CD8-positive, alpha-beta memory T cell (primary cell): Measurements from ENCODE around the gene INPP5A. TPM values are rescaled to one million over a fixed set of nuclear protein-coding genes. Genes with fewer than 3 reads are reported as not detected.

Experiments used
- CTCF ChIA-PET: fragments of 350-600 bp; sonication (Branson Sonifier 250); formaldehyde crosslinking; loops from one replicate; lab custom pipeline; 2021; ENCODE audit warnings: antibody characterized with exemption; lab: Charles Lee
- POLR2A ChIA-PET: fragments of 350-600 bp; sonication (Branson Sonifier 250); formaldehyde crosslinking; loops from one replicate; lab custom pipeline; 2021; ENCODE audit warnings: antibody characterized with exemption; lab: Charles Lee
- DNase-seq, 5 donors: peaks; one replicate each; pipeline versions ENCODE4 v3.0.0 to v3.0.0-alpha.2; 2020 to 2022; ENCODE audit warnings: mixed read lengths in 1 of 5
- H3K27ac ChIP-seq: one replicate; pipeline ENCODE4 v1.7.0; 2013; ENCODE audit warnings: low read depth, mild to moderate bottlenecking, low read length, moderate library complexity
- H3K27me3 ChIP-seq: 2 replicates; pipeline ENCODE4 v1.7.0; 2013; ENCODE audit warnings: low read length, mild to moderate bottlenecking; ENCODE audit not compliant: insufficient read depth, poor library complexity, severe bottlenecking
- H3K36me3 ChIP-seq: 2 replicates; pipeline ENCODE4 v1.7.0; 2013; ENCODE audit warnings: mild to moderate bottlenecking, low read length, moderate library complexity; ENCODE audit not compliant: insufficient read depth
- H3K4me1 ChIP-seq: 2 replicates; pipeline ENCODE4 v1.7.0; 2013; ENCODE audit warnings: mild to moderate bottlenecking, low read length, moderate library complexity; ENCODE audit not compliant: insufficient read depth
- H3K4me3 ChIP-seq: 2 replicates; pipeline ENCODE4 v1.7.0; 2013; ENCODE audit warnings: mild to moderate bottlenecking, low read length
- H3K9me3 ChIP-seq: 2 replicates; pipeline ENCODE4 v1.7.0; 2013; ENCODE audit warnings: mild to moderate bottlenecking, low read length
- H3K27ac Mint-ChIP-seq, 8 donors: one replicate each; pipeline ENCODE4 v1.8.0; 2020 to 2021; ENCODE audit warnings: mixed read lengths in 8 of 8, mild to moderate bottlenecking in 6 of 8, inconsistent platforms in 3 of 8, moderate library complexity in 3 of 8
- H3K27me3 Mint-ChIP-seq, 2 donors: one replicate each; pipeline ENCODE4 v1.8.0; 2020 to 2021; ENCODE audit warnings: mixed read lengths in 2 of 2, mild to moderate bottlenecking in 1 of 2, moderate library complexity in 1 of 2
- H3K36me3 Mint-ChIP-seq, 3 donors: one replicate each; pipeline ENCODE4 v1.8.0; 2020 to 2021; ENCODE audit warnings: mixed read lengths in 3 of 3, inconsistent platforms in 1 of 3, mild to moderate bottlenecking in 1 of 3
- H3K4me1 Mint-ChIP-seq, 3 donors: one replicate each; pipeline ENCODE4 v1.8.0; 2020 to 2021; ENCODE audit warnings: mixed read lengths in 3 of 3, inconsistent platforms in 1 of 3, mild to moderate bottlenecking in 1 of 3
- H3K4me3 Mint-ChIP-seq, 7 donors: one replicate each; pipeline ENCODE4 v1.8.0; 2020 to 2021; ENCODE audit warnings: mixed read lengths in 7 of 7, mild to moderate bottlenecking in 6 of 7, moderate library complexity in 4 of 7, inconsistent platforms in 2 of 7
- H3K9me3 Mint-ChIP-seq, 5 donors: one replicate each; pipeline ENCODE4 v1.8.0; 2020 to 2022; ENCODE audit warnings: mixed read lengths in 5 of 5, mild to moderate bottlenecking in 3 of 5, moderate library complexity in 2 of 5, inconsistent platforms in 1 of 5
- polyA plus RNA-seq: library from polyadenylated mRNA; unstranded; fragments of 300-500 nt; fragmentation: Illumina TruSeq; gene quantifications from one replicate; pipeline ENCODE4 v1.2.3, GENCODE V29; 2021
- total RNA-seq, 2 experiments: library from RNA; stranded (reverse); gene quantifications; one replicate each; pipeline ENCODE4 v1.2.3, GENCODE V29; 2021

The INPP5A gene
- total and polyA plus RNA-seq, 3 experiments from 2014 or later = 1.1 to 6.1 (median 4.8) TPM

DNA sequence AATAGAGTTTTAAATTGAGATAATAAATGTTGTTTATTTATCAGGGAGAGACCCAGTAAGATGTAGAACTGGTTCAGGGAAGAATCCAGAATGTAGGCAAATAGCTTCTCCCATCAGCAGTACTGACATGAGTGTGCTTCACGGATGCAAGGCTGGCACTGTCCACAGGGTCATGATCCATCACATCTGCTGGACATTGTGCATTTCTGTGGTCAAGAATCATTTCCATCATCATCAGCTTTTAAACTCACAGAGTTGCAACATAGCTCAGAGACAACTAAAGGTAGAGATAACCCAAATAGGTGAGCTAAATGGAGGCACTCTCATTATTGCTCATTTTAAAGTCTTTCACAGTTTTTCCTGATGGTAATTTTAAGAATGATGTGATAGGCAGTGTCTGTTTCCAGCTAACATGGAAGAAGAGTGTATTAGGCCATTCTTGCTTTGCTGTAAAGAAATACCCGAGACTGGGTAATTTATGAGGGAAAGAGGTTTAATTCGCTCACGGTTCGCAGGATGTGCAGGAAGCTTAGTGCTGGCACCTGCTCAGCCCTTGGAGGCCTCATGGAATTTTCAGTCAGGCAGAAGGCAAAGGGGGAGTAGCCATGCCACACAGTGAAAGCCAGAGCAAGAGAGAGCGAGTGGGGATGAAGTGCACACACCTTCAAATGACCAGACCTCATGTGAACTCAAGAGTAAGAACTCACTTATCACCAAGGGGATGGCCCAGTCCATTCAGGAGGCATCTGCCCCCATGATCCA lies 80.8 kb downstream of the INPP5A start:
- peak overlapping the region in 1 of 8 donors; percentile 33 for H3K27ac Mint-ChIP-seq
- ChIA-PET POLR2A (no interaction called here), CTCF (no interaction called here)
- peaks cover 16% of the 10 kb centered on the region for H3K9me3 ChIP-seq
- no peak overlapping the region for H3K4me3 ChIP-seq
- no peaks in the 10 kb centered on the region for H3K36me3 ChIP-seq
- H3K27me3 ChIP-seq = no peaks in the 10 kb centered on the region
- H3K27me3 Mint-ChIP-seq = peaks cover 0 to 7% of the 10 kb centered on the region in 2 donors
- no peak overlapping the region for H3K27ac ChIP-seq
- peaks cover 22% of the 10 kb centered on the region for H3K4me1 ChIP-seq
- peaks cover 14 to 37% (median 22%) of the 10 kb centered on the region in 5 donors for H3K9me3 Mint-ChIP-seq
- peaks cover 8 to 31% (median 17%) of the 10 kb centered on the region in 3 donors for H3K36me3 Mint-ChIP-seq
- DNase-seq = no peak
- no peak overlapping the region for H3K4me3 Mint-ChIP-seq
- H3K4me1 Mint-ChIP-seq = peaks cover 14 to 26% (median 15%) of the 10 kb centered on the region in 3 donors

DNA sequence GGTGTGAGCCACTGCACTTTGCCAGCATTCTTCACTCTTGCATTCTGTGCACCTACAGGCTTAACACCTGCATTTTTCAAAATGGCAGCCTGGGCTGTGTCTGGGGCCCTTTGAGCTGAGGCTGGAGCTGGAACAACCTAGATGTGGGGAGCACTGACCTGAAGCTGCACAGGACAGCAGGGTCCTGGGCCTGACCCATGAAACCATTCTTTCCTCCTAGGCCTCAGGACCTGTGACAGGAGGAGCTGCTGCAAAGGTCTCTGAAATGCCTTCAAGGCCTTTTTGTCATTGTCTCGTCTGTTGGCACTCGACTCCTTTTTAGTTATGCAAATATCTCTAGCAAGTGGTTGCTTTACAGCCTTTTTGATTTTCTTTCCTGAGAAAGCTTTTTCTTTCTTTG lies 82.3 kb downstream of the INPP5A start:
- H3K4me1 Mint-ChIP-seq = peaks cover 14 to 22% (median 15%) of the 10 kb centered on the region in 3 donors
- peaks cover 21% of the 10 kb centered on the region for H3K4me1 ChIP-seq
- H3K36me3 ChIP-seq = no peaks in the 10 kb centered on the region
- H3K27me3 ChIP-seq = no peaks in the 10 kb centered on the region
- peaks cover 8 to 31% (median 15%) of the 10 kb centered on the region in 3 donors for H3K36me3 Mint-ChIP-seq
- peaks cover 14 to 37% (median 22%) of the 10 kb centered on the region in 5 donors for H3K9me3 Mint-ChIP-seq
- H3K4me3 Mint-ChIP-seq = no peak overlapping the region
- H3K27me3 Mint-ChIP-seq = peaks cover 0 to 7% of the 10 kb centered on the region in 2 donors
- POLR2A ChIA-PET = no interaction called here
- H3K9me3 ChIP-seq = peaks cover 16% of the 10 kb centered on the region
- CTCF ChIA-PET = no interaction called here
- H3K27ac Mint-ChIP-seq = peak overlapping the region in 1 of 8 donors; percentile 12
- H3K4me3 ChIP-seq = no peak overlapping the region
- H3K27ac ChIP-seq = no peak overlapping the region
- no peak for DNase-seq

DNA sequence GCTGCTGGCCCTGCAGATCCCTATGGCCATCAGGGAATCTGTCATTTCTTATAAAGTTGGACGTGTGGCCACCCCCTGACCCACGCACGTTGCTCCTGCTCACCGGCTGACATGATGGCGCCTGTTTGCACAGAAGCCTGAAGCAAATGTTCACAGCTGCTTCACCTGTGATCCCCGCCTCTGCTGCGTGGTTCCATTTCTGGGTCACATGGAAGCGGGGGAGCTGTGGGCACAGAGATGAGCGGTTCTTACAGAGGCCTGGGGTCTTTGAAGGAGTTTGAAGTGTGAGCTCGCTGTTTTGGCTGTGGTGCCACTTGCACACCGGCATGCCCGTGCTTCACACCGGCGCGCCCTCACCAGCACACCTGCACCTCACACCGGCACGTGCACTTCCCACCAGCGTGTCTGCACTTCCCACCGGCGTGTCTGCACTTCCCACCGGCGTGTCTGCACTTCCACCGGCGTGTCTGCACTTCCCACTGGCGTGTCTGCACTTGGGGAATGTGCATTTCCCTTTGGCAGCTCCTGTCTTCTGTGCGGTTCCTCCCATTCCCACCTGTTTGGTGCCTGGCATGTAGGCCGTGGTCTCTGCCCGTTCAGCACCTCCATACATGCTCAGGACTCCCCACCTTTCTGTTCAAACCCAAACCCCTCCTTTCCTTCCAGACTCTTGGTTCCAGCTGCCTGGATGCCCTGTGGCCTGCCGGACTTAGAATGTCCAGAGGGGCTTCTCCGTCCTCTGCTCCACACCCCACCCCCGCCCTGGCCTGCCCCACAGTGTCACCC lies 86.7 kb downstream of the INPP5A start:
- H3K36me3 Mint-ChIP-seq = peaks cover 2 to 16% (median 3%) of the 10 kb centered on the region in 3 donors

DNA sequence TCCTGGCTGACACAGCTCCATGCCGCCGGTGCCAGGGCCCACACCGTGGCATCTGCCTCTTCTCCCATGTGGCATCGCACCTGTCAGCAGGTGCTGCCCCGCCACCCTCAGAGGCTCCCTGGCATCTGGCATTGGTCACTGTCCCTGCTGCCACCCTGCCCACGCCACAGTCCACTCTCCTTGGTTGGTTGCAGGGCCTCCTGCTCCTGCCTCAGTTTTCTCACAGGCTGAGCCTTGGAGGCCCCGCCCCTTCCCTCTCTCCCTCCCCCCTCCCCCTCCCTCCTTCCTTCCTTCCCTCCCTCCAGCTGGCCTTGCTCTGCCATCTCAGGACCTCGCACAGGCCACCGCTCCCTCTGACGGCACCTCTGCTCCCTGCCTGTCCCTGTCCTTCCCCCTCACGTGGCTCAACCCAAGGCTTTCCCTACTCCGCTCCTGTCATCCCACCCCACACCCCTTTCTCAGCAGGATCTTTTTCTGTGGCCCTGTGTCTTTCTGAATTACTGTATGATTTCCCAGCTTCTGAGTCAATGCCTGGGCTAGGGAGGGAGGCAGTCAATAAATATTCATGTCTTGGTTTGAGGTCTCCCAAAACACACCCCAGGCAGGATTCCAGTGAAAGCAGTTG lies 87.4 kb downstream of the INPP5A start:
- Mint-ChIP-seq H3K27me3 (no peaks in the 10 kb centered on the region), H3K9me3 (peaks cover 11 to 17% (median 14%) of the 10 kb centered on the region in 5 donors), H3K4me1 (peaks cover 16 to 35% (median 19%) of the 10 kb centered on the region in 3 donors), H3K36me3 (peaks cover 2 to 16% (median 3%) of the 10 kb centered on the region in 3 donors), H3K4me3 (no peak overlapping the region), H3K27ac (no peak overlapping the region)
- Histone ChIP-seq H3K36me3 (no peaks in the 10 kb centered on the region), H3K4me3 (no peak overlapping the region), H3K9me3 (peaks cover 3% of the 10 kb centered on the region), H3K4me1 (no peaks in the 10 kb centered on the region), H3K27me3 (no peaks in the 10 kb centered on the region), H3K27ac (no peak overlapping the region)
- POLR2A ChIA-PET = no interaction called here
- CTCF ChIA-PET = no interaction called here
- peak in 1 of 5 donors; percentile 37 for DNase-seq

More for the DNA sequence above, 86.7 kb downstream of the INPP5A start:
- Histone ChIP-seq H3K4me1 (no peaks in the 10 kb centered on the region), H3K27ac (no peak overlapping the region), H3K27me3 (no peaks in the 10 kb centered on the region), H3K36me3 (no peaks in the 10 kb centered on the region), H3K9me3 (peaks cover 10% of the 10 kb centered on the region), H3K4me3 (no peak overlapping the region)
- no peak for DNase-seq
- Mint-ChIP-seq H3K4me1 (peaks cover 10 to 28% (median 13%) of the 10 kb centered on the region in 3 donors), H3K9me3 (peaks cover 13 to 22% (median 15%) of the 10 kb centered on the region in 5 donors), H3K27me3 (no peaks in the 10 kb centered on the region), H3K4me3 (no peak overlapping the region), H3K27ac (peak overlapping the region in 1 of 8 donors; percentile 14)
- ChIA-PET CTCF (no interaction called here), POLR2A (no interaction called here)

DNA sequence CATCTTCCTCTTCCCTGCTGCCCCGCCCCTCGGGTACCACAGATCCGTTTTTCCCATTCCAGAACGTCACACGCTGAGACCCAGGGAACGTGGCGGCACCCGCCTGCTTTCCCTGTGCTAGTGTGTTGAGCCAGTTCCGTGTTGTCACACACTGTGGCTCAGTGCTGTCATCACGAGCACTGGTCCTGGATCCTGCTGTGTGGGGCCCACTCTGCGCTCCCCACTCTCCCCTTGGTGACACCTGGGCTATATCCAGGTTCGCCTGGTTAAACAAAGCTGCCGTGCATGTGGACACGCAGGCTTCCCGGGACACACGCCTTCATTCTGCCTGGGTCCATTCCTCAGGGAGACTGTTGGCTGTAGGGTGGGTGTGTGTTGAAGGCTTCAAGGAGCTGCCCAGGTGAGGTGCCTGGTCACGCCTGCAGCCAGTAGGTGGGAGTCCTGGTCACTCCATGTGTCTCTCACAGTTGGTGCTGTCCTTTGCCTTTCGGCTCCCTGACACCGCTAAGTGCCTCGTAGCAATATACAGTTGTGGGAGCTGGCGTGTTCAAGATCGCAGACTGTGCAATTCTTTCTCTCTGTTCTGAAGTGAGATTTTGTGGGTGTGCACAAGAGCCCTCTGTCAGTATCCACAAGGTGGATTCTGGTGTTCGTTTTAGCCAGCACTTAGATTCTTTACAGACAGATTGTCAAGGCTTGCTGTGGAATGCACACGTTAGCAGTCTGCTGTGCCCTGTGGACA lies 88.6 kb downstream of the INPP5A start:
- Mint-ChIP-seq H3K27me3 (no peaks in the 10 kb centered on the region), H3K4me1 (peaks cover 21 to 40% (median 22%) of the 10 kb centered on the region in 3 donors), H3K36me3 (peaks cover 0 to 4% (median 2%) of the 10 kb centered on the region in 3 donors), H3K9me3 (peaks cover 2 to 6% (median 4%) of the 10 kb centered on the region in 5 donors), H3K4me3 (no peak overlapping the region), H3K27ac (no peak overlapping the region)
- Histone ChIP-seq H3K9me3 (no peaks in the 10 kb centered on the region), H3K27ac (no peak overlapping the region), H3K4me1 (no peaks in the 10 kb centered on the region), H3K36me3 (no peaks in the 10 kb centered on the region), H3K27me3 (no peaks in the 10 kb centered on the region), H3K4me3 (no peak overlapping the region)
- ChIA-PET POLR2A (no interaction called here), CTCF (interaction anchor here (1.7 kb wide), 1 partner anchor 12 kb away, joined by 4 read pairs; no protein-coding TSS in a partner anchor)
- DNase-seq = peak in 1 of 5 donors; percentile 43

DNA sequence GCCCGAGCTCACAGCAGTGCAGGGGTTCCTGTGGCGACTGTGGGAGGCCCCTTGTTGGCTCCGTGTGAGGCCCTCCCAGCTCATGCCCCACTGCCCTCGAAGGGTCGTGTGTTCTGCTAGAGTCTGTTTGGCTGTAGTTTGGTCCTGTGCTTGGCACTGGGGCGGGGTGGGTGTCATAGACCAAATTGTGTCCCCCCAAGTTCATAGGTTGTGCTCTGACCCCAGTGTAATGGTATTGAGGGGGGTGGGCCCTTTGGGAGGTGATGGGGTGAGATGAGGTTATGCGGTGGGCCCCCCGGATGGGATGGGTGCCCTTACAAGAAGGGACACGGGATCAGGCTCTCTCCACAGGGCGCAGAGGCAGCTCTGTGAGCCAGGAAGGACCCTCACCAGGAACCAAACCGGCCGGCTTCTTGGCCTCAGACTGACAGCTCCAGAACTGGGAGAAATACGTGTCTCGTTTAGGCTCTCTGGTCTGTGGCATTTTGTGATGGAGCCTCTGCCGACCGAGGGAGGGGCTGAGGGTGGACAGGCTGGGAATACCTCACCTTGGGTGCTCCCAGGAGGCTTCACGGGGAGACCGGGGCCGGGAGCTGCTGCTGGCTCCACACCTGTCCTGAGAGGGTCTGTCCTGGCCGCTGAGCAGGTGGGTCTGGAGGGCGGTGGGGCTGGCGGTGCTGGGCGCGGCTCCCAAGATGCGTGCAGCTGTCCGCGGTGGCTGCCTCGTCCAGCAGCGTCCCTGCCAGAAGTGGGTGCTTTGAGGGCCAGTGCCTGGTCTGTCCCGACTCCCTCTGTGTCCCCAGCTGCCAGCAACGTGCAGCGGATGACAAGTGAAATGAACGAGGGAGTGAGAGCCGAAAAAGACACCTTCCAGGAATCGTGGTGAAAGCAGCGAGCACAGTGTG lies 89.4 kb downstream of the INPP5A start:
- H3K27me3 Mint-ChIP-seq = no peaks in the 10 kb centered on the region
- H3K27ac ChIP-seq = no peak overlapping the region
- H3K36me3 ChIP-seq = no peaks in the 10 kb centered on the region
- no peak overlapping the region for H3K4me3 ChIP-seq
- ChIA-PET CTCF (interaction anchor here (1.0 to 1.7 kb wide), 2 partner anchors 13 to 27 kb away, joined by 3 to 4 read pairs; no protein-coding TSS in a partner anchor), POLR2A (no interaction called here)
- DNase-seq = peak in 1 of 5 donors; percentile 38
- H3K4me1 Mint-ChIP-seq = peaks cover 21 to 40% (median 22%) of the 10 kb centered on the region in 3 donors
- no peaks in the 10 kb centered on the region for H3K27me3 ChIP-seq
- peaks cover 0 to under 1% (median 0%) of the 10 kb centered on the region in 5 donors for H3K9me3 Mint-ChIP-seq
- no peaks in the 10 kb centered on the region for H3K9me3 ChIP-seq
- no peaks in the 10 kb centered on the region for H3K4me1 ChIP-seq
- peak overlapping the region in 1 of 7 donors; percentile 61 for H3K4me3 Mint-ChIP-seq
- no peaks in the 10 kb centered on the region for H3K36me3 Mint-ChIP-seq
- H3K27ac Mint-ChIP-seq = no peak overlapping the region
